Activated CD4-positive, CD25-positive, alpha-beta regulatory T cell treated with anti-CD3 and anti-CD28 coated beads, Interleukin-2, amount 50 U/mL, for 16 hours (primary cell): ENCODE data around the gene TMEM200B.
"Not testable (repeated sequence)": the region's sequence is repeated elsewhere in the genome, so short reads cannot be mapped to it uniquely, and the experiment has no call there.

Source experiments
- DNase-seq: peaks from one replicate; pipeline ENCODE4 v3.0.0-alpha.2; 2020; ENCODE audit warnings: low read depth, low spot score

The TMEM200B gene

GRCh38 chr1:29112705-29113412 lies 10.8 kb downstream of the TMEM200B start:
- DNase-seq: no peak

GRCh38 chr1:29108041-29108440 lies 15.7 kb downstream of the TMEM200B start:
- DNase-seq: not testable (repeated sequence)

GRCh38 chr1:29105822-29106221 lies 17.9 kb downstream of the TMEM200B start:
- DNase-seq: no peak

GRCh38 chr1:29100487-29100886 lies 23.2 kb downstream of the TMEM200B start:
- DNase-seq: no peak

- no peak for DNase-seq
Measured at GRCh38 chr1:29099286-29099685, 24.4 kb downstream of the TMEM200B start.

- no peak for DNase-seq
Measured at GRCh38 chr1:29096231-29096886, 27.3 kb downstream of the TMEM200B start.

- DNase-seq: no peak
Measured at GRCh38 chr1:29094954-29095353, 28.7 kb downstream of the TMEM200B start.

- DNase-seq: no peak
Measured at GRCh38 chr1:29094433-29094832, 29.3 kb downstream of the TMEM200B start.

- DNase-seq: not testable (repeated sequence)
Measured at GRCh38 chr1:29092704-29093103, 31.0 kb downstream of the TMEM200B start.

GRCh38 chr1:29090937-29091618 lies 32.6 kb downstream of the TMEM200B start:
- DNase-seq: no peak

GRCh38 chr1:29084196-29084521 lies 39.5 kb downstream of the TMEM200B start:
- DNase-seq: no peak

- no peak for DNase-seq
Measured at GRCh38 chr1:29083317-29084195, 40.1 kb downstream of the TMEM200B start.

- DNase-seq: no peak
Measured at GRCh38 chr1:29082519-29082918, 41.2 kb downstream of the TMEM200B start.

- DNase-seq: no peak
Measured at GRCh38 chr1:29081201-29081600, 42.5 kb downstream of the TMEM200B start.

- not testable (repeated sequence) for DNase-seq
Measured at GRCh38 chr1:29079916-29080629, 43.6 kb downstream of the TMEM200B start.

GRCh38 chr1:29077155-29077554 lies 46.5 kb downstream of the TMEM200B start:
- DNase-seq: no peak
